Kidney tubule cell (primary cell): ENCODE data around the gene MAP1LC3B2.

Experiments used
- DNase-seq: peaks from one replicate; pipeline ENCODE4 v3.0.0-alpha.2; 2018; ENCODE audit warnings: low spot score

The MAP1LC3B2 gene

DNA sequence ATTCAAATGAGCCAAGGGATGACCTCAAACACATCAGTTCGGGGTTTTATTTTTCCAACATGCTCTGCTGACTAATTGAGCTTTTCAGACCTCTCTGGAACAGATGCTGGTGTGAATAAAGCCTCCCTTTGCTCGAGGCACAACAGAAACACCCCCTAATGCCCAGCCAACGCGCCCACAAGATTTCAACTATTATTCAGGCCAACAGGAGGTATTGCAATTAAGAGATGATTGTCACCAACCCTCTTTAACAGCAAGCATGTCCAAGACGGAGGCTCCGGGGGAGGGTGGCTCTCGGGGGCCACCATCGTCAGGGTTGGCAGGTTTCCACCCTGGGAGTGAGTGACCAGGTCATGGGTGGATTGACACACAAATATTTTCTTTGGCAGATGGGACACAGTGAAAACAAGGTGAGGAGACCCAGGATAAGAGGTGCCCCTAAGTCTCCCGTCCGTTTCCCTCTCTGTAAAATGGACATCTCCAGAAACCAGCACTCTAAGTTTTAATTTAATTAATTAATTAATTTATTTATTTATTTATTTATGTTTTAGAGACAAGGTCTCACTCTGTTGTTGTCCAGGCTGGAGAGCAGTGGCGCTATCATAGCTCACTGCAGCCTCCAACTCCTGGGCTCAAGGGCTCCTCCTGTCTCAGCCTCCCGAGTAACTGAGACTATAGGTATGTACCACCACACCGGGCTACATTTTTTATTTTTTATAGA lies 56.1 kb downstream of the MAP1LC3B2 start:
- DNase-seq = no peak

GRCh38 chr12:116616536-116617248 lies 57.5 kb downstream of the MAP1LC3B2 start:
- no peak for DNase-seq

GRCh38 chr12:116619246-116619645 lies 60.1 kb downstream of the MAP1LC3B2 start:
- DNase-seq = no peak

- peak; percentile 11 for DNase-seq
These were observed 60.9 kb downstream of the MAP1LC3B2 start for GRCh38 chr12:116620124-116620491.

GRCh38 chr12:116620492-116621191 lies 61.5 kb downstream of the MAP1LC3B2 start:
- DNase-seq = no peak

DNA sequence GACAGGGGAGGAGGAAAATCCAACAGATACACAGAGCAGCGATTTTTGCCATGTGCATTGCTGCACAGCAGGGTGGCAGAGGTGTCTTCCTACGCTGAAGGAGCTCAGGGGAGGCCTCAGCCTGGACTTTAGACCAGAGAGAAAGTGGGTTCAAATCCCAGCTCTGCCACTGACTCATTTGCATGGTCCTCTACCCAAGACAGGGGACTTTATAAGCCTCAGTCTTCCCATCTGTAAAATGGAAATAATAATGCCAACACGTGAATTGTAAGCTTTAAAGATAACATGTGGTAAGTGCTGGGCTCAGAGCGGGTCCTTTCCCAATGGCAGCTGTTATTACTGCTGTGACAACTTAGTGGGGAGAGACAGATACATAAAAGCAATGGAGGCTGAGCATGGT lies 62.0 kb downstream of the MAP1LC3B2 start:
- no peak for DNase-seq

DNA sequence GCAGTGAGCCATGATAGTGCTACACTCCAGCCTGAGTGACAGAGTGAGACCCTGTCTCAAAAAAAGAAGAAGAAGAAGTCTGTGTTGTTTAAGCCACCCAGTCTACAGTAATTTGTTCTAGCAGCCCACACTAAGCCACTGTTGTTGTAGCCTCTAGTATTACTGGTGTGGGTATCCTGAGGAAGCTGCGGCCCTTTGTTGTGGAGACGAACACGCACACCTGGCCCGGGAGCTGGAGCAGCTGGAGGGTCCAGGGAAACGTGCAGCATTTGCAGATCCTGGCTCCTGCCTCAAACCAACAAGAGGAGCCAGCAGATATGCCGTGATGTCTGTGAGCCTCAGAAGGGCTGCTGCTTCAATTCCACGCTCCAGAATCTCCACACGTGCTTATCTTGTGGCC lies 65.3 kb downstream of the MAP1LC3B2 start:
- no peak for DNase-seq

GRCh38 chr12:116626153-116626552 lies 67.0 kb downstream of the MAP1LC3B2 start:
- no peak for DNase-seq
